Measurements from ENCODE around the gene SP3. TPM values are rescaled to one million over a fixed set of nuclear protein-coding genes. Genes with fewer than 3 reads are reported as not detected.

Gene SP3
- total RNA-seq, 4 donors from 2014 or later: 57.1 to 106 (median 86.3) TPM

DNA sequence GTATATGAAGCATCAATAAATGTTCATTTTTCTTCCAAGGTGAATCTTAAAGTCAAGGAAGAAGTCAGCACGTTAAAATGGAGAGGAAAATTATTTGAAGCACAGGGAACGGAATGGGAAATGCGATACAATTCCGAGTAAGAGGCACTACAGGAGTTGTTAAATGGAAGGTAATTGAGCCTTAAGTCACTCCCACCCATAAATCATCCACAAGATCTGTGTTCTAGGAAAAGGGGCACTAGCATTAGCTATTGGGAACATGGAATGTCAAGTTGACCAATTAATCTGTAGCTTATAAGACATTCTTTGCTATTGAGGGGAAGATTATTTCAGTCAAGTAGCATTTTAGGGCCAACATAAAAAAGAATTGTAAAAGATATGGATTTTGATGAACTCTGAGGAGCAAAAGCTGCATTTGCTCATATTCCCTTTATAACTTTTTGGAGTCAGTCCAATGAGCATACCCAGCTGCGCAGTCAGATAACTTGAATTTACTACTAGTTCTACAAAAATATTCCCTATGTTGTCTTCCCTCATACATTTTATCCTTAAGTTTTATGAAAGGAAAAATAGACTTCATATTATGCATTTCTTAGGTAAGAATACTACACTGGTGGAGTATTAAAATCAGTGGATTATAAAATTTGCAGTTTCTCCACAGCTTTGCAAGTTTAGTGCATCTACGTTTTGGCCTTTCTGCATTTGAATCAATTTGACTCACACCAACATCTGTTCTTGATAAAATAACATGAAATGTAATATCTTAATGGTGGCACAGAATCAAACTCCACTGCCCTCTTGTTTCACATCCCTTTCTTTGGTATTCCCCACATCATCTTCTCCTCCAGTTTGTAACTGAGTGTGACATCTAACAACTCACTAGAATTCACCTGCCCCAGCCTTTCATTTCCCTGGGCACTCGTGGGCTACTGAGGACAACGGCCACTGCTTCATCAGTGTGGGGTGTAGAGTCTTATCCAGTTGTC is 95.6 kb downstream of the SP3 start:
- Histone ChIP-seq H3K4me3 (no peak overlapping the region), H3K27me3 (no peaks in the 10 kb centered on the region), H3K4me1 (peaks cover 0 to 3% (median 0%) of the 10 kb centered on the region in 4 donors), H3K36me3 (no peaks in the 10 kb centered on the region), H3K27ac (no peak overlapping the region), H3K9me3 (no peaks in the 10 kb centered on the region)
- no peak for DNase-seq
- no peak for TF ChIP-seq POLR2A (IDR thresholded peaks at IDR 0.05)
- TF ChIP-seq, protein P1, sequence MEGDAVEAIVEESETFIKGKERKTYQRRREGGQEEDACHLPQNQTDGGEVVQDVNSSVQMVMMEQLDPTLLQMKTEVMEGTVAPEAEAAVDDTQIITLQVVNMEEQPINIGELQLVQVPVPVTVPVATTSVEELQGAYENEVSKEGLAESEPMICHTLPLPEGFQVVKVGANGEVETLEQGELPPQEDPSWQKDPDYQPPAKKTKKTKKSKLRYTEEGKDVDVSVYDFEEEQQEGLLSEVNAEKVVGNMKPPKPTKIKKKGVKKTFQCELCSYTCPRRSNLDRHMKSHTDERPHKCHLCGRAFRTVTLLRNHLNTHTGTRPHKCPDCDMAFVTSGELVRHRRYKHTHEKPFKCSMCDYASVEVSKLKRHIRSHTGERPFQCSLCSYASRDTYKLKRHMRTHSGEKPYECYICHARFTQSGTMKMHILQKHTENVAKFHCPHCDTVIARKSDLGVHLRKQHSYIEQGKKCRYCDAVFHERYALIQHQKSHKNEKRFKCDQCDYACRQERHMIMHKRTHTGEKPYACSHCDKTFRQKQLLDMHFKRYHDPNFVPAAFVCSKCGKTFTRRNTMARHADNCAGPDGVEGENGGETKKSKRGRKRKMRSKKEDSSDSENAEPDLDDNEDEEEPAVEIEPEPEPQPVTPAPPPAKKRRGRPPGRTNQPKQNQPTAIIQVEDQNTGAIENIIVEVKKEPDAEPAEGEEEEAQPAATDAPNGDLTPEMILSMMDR (IDR thresholded peaks at IDR 0.05): no peak

DNA sequence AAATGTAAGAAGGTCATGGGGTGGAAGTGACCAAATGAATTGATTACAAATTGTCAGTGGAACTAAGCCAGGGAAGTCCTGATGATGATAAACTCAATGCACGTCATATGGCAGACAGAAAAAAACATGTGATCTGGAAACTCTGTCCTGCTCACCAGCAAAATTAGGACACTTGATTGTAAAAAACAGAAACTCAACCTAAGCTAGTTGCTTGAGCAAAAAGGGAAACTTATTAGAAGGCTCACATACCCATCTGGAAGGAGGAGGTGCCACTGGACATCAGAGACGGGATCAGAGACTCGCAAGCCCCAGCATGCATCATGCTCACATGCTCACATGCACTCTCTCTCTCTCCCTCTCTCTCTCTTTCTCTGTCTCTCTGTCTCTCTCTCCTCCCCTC is 96.8 kb downstream of the SP3 start:
- no peaks in the 10 kb centered on the region for H3K36me3 ChIP-seq
- DNase-seq: no peak
- TF ChIP-seq POLR2A (IDR thresholded peaks at IDR 0.05): no peak
- TF ChIP-seq, protein P1 (IDR thresholded peaks at IDR 0.05): no peak
- H3K4me1 ChIP-seq: no peaks in the 10 kb centered on the region
- no peaks in the 10 kb centered on the region for H3K27me3 ChIP-seq
- H3K9me3 ChIP-seq: no peaks in the 10 kb centered on the region
- no peak overlapping the region for H3K4me3 ChIP-seq
- H3K27ac ChIP-seq: no peak overlapping the region

DNA sequence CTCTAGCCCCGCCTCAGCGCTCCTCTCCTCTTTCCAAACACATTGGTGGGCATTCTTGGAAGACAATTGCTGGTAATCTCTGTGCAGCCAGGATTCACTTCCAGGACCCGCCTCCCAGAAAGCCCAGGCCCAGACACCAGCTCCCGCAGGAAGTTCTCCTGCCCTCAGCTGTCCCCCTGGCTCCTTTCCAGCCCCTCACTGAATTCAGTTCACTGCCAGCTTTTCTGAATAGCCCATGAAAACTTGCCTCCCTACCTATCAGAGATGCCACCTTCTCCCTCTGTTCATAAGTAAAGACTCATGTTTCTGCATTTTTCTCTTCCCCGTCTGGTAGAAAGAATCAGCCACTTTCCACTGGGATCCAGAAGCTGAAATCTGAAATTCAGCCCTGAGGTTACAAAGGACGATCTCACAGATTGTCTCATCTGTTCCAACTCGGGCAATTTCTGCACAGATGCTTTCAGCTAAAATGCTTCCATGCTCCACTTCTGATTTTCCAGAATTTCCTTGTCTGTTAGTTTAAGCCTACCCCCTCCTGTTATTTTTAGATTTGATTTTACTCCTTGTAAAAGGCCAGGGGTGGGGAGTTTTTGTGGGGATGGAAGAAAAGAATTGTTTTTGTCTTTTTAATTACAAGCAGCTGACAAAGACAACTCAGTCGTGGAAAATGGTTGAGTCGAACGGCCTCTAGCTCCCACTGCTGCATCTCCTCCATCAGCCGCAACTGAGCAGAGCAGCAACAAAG is 98.1 kb downstream of the SP3 start:
- no peak overlapping the region for H3K27ac ChIP-seq
- TF ChIP-seq, protein P1 (IDR thresholded peaks at IDR 0.05): no peak
- TF ChIP-seq POLR2A (IDR thresholded peaks at IDR 0.05): no peak
- H3K9me3 ChIP-seq: no peaks in the 10 kb centered on the region
- H3K36me3 ChIP-seq: no peaks in the 10 kb centered on the region
- H3K4me1 ChIP-seq: no peaks in the 10 kb centered on the region
- DNase-seq: no peak
- H3K4me3 ChIP-seq: no peak overlapping the region
- no peaks in the 10 kb centered on the region for H3K27me3 ChIP-seq

DNA sequence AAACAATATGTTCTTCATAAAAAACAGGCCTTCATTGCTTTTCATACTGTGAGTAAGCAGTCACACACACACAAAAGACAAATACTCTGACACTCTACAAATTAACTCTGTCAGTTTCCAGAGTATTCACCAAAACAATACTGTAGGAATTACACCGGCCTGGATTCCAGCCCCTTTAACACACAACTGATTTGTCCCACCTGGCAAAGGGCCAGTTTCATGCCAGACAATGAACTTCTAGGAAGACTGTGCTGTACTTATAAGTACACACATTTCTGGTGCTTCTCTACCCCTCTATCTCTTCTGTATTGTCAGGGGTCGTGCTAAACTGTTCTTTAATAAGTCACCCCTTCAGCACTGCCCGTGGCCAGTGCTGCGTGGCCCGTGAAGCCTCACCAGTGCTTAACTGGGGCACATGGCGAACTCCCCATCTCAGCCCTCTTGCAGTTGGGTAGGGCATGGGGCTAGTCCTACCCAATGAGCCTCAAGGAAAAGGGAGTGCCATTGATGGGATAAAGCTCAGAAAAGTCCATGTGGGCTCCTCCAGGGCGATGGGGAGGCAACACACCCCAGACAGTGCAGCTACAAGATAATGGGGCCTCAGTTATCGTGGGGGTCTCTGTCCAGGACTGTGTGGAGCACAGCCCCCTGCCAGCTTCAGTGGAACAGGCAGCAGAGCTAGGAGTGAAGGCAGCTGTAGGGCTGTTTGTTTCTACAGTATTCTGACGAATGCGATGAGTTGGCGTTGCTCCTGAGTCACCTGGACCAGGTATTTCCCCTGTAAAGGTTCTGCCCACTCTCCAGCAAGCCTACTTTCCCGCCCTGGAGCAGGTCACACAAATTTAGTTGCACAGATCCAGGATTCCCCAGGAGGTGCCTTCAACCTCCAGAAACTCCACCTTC is 99.0 kb downstream of the SP3 start:
- Histone ChIP-seq H3K27ac (no peak overlapping the region), H3K27me3 (no peaks in the 10 kb centered on the region), H3K4me3 (no peak overlapping the region), H3K9me3 (no peaks in the 10 kb centered on the region), H3K4me1 (no peaks in the 10 kb centered on the region), H3K36me3 (no peaks in the 10 kb centered on the region)
- TF ChIP-seq, protein P1 (IDR thresholded peaks at IDR 0.05): no peak
- no peak for TF ChIP-seq POLR2A (IDR thresholded peaks at IDR 0.05)
- no peak for DNase-seq

DNA sequence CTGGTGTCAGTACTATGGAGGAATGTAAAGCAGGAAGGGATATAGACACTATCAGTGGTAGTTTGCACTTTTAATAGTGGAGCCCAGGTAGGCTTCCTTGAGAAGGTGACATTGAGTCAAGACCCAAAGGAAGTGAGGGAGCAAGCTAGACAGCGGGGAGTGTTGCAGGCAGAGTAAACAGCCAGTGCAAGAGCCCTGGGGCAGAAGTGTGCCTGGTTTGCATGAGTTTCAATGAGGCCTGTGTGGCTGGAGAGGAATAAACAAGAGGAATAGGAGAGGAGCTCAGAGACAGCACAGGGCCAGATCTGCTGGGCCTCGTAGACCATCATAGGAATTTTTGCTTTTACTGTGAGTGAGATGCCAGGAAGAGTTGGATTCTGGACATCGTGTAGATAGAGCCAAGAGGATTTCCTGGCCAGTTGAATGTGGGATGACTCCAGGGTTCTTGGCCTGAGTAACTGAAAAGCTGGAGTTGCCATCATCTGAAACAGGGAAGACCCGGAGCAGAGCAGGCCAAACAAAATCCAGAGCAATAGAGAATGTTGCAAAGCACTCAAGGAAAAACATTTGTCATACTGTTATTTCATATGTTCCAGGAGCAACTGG is 102.5 kb downstream of the SP3 start:
- DNase-seq: no peak
- Histone ChIP-seq H3K4me3 (no peak overlapping the region), H3K4me1 (no peaks in the 10 kb centered on the region), H3K36me3 (no peaks in the 10 kb centered on the region), H3K27me3 (no peaks in the 10 kb centered on the region), H3K27ac (no peak overlapping the region), H3K9me3 (no peaks in the 10 kb centered on the region)
- no peak for TF ChIP-seq POLR2A (IDR thresholded peaks at IDR 0.05)
- TF ChIP-seq, protein P1 (IDR thresholded peaks at IDR 0.05): no peak
